ENCODE measurements around the gene TPP2.

Gene TPP2

DNA sequence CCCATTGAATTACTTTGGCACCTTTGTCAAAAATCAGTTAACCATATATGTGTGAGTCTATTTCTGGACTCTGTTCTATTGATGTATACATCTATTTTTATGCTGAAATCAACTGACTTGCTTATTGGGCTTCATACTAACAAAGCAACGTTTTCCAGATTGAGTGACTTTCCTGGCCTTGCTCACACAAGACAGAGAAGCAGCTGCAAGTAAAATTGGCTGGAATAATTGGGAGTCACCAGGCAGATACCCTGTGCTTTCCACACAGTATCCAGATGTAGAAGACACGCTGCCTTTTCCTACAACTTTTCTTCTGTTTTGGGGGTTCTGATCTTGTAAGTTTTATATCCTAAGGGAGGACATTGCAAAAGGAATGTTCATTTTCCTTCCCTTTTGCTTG, 86.9 kb downstream of the TPP2 start:
- Histone ChIP-seq H3K9me3 (ENCODE audit: control insufficient read depth in 5 of 5, low read length in 5 of 5) (peaks cover 0 to 3% (median 0%) of the 10 kb centered on the region in 5 donors), H3K27ac (ENCODE audit: low read depth, low read length) (no peak overlapping the region), H3K36me3 (ENCODE audit: control insufficient read depth in 5 of 5, insufficient read depth in 5 of 5, low read length in 5 of 5) (peaks cover 9 to 14% (median 10%) of the 10 kb centered on the region in 5 donors), H3K4me3 (ENCODE audit: low read depth in 1 of 5, low read length in 5 of 5) (no peak overlapping the region), H3K9ac (ENCODE audit: low read length in 5 of 5) (no peak overlapping the region), H3K4me1 (ENCODE audit: control insufficient read depth in 5 of 5, insufficient read depth in 5 of 5, low read length in 5 of 5) (peaks cover 0 to 5% (median 3%) of the 10 kb centered on the region in 5 donors), H3K27me3 (ENCODE audit: control insufficient read depth in 5 of 5, insufficient read depth in 4 of 5, low read length in 5 of 5) (peaks cover 0 to 7% (median 2%) of the 10 kb centered on the region in 5 donors)

- peaks cover 0 to 12% (median 9%) of the 10 kb centered on the region in 5 donors for H3K27me3 ChIP-seq (ENCODE audit: control insufficient read depth in 5 of 5, insufficient read depth in 4 of 5, low read length in 5 of 5)
- no peak overlapping the region for H3K9ac ChIP-seq (ENCODE audit: low read length in 5 of 5)
- H3K9me3 ChIP-seq (ENCODE audit: control insufficient read depth in 5 of 5, low read length in 5 of 5) = peaks cover 0 to 3% (median 0%) of the 10 kb centered on the region in 5 donors
- H3K4me3 ChIP-seq (ENCODE audit: low read depth in 1 of 5, low read length in 5 of 5) = no peak overlapping the region
- H3K27ac ChIP-seq (ENCODE audit: low read depth, low read length) = no peak overlapping the region
- H3K36me3 ChIP-seq (ENCODE audit: control insufficient read depth in 5 of 5, insufficient read depth in 5 of 5, low read length in 5 of 5) = no peaks in the 10 kb centered on the region
- H3K4me1 ChIP-seq (ENCODE audit: control insufficient read depth in 5 of 5, insufficient read depth in 5 of 5, low read length in 5 of 5) = peaks cover 0 to 3% (median 1%) of the 10 kb centered on the region in 5 donors
Measured at GRCh38 chr13:102686024-102686423, 89.2 kb downstream of the TPP2 start.

DNA sequence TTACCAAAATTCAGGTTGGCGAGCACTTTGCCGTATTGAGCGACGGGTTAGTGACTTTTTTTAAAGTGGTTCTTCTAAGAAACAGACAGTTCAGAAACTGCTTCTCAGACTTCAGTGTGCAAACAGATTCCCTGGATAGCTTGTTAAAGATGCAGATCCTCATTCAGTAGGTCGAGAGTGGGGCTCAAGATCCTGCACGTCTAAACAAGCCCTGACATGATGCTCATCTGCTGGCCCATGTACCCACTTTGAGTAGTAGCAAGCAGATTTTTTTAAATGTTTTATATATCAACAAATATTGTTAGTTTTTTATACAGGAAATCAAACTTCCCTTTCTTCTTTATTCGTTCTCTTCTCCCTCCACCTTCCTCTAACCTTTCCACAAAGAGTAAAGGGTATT, 90.7 kb downstream of the TPP2 start:
- H3K27me3 ChIP-seq (ENCODE audit: control insufficient read depth in 5 of 5, insufficient read depth in 4 of 5, low read length in 5 of 5) = peaks cover under 1 to 12% (median 9%) of the 10 kb centered on the region in 5 donors
- no peaks in the 10 kb centered on the region for H3K36me3 ChIP-seq (ENCODE audit: control insufficient read depth in 5 of 5, insufficient read depth in 5 of 5, low read length in 5 of 5)
- H3K4me3 ChIP-seq (ENCODE audit: low read depth in 1 of 5, low read length in 5 of 5) = no peak overlapping the region
- peaks cover 0 to under 1% (median 0%) of the 10 kb centered on the region in 5 donors for H3K9me3 ChIP-seq (ENCODE audit: control insufficient read depth in 5 of 5, low read length in 5 of 5)
- H3K27ac ChIP-seq (ENCODE audit: low read depth, low read length) = no peak overlapping the region
- H3K9ac ChIP-seq (ENCODE audit: low read length in 5 of 5) = no peak overlapping the region
- no peaks in the 10 kb centered on the region for H3K4me1 ChIP-seq (ENCODE audit: control insufficient read depth in 5 of 5, insufficient read depth in 5 of 5, low read length in 5 of 5)

GRCh38 chr13:102688306-102688973, 91.7 kb downstream of the TPP2 start:
- H3K36me3 ChIP-seq (ENCODE audit: control insufficient read depth in 5 of 5, insufficient read depth in 5 of 5, low read length in 5 of 5) = no peaks in the 10 kb centered on the region
- no peak overlapping the region for H3K9ac ChIP-seq (ENCODE audit: low read length in 5 of 5)
- no peak overlapping the region for H3K27ac ChIP-seq (ENCODE audit: low read depth, low read length)
- no peak overlapping the region for H3K4me3 ChIP-seq (ENCODE audit: low read depth in 1 of 5, low read length in 5 of 5)
- peaks cover 6 to 16% (median 9%) of the 10 kb centered on the region in 5 donors for H3K27me3 ChIP-seq (ENCODE audit: control insufficient read depth in 5 of 5, insufficient read depth in 4 of 5, low read length in 5 of 5)
- H3K4me1 ChIP-seq (ENCODE audit: control insufficient read depth in 5 of 5, insufficient read depth in 5 of 5, low read length in 5 of 5) = no peaks in the 10 kb centered on the region
- H3K9me3 ChIP-seq (ENCODE audit: control insufficient read depth in 5 of 5, low read length in 5 of 5) = no peaks in the 10 kb centered on the region

DNA sequence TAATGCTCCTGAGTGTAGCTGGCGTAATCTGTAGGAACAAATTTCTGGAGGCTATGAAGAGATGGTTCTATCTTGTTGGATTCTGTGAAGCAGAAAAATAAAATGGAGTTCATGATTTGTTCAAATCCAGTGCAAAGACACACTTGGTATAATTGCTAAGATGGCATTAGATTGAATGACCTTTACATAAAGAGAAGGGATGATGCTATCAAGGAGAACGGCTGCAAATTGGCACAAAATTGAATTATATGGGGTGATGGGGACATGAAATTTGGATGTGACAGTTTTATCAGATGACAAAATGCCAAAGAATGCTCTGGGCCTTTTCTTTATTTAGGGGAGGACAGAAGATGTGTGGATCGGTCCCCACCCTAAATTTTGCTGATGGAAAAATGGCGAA, 94.1 kb downstream of the TPP2 start:
- Histone ChIP-seq H3K4me3 (ENCODE audit: low read depth in 1 of 5, low read length in 5 of 5) (no peak overlapping the region), H3K9me3 (ENCODE audit: control insufficient read depth in 5 of 5, low read length in 5 of 5) (no peaks in the 10 kb centered on the region), H3K27ac (ENCODE audit: low read depth, low read length) (no peak overlapping the region), H3K27me3 (ENCODE audit: control insufficient read depth in 5 of 5, insufficient read depth in 4 of 5, low read length in 5 of 5) (peaks cover 8 to 16% (median 10%) of the 10 kb centered on the region in 5 donors), H3K36me3 (ENCODE audit: control insufficient read depth in 5 of 5, insufficient read depth in 5 of 5, low read length in 5 of 5) (no peaks in the 10 kb centered on the region), H3K4me1 (ENCODE audit: control insufficient read depth in 5 of 5, insufficient read depth in 5 of 5, low read length in 5 of 5) (peaks cover 0 to 3% (median 0%) of the 10 kb centered on the region in 5 donors), H3K9ac (ENCODE audit: low read length in 5 of 5) (no peak overlapping the region)

DNA sequence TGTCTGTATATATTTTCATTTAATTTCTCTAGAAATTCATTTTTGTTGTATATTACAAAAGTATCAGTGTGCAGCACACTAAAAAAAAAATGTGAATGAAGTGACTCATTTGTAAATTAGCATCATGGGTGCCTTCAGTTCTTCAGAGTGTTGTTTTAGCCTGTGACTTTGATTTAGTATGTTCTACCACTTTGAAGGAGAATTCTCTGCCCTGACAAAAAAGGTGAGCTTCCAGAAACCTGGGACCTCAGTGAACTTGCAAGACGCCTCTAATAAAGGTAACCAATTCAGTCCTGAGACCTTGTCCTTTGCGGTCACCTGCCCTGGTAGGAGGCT, 95.7 kb downstream of the TPP2 start:
- Histone ChIP-seq H3K9ac (ENCODE audit: low read length in 5 of 5) (no peak overlapping the region), H3K9me3 (ENCODE audit: control insufficient read depth in 5 of 5, low read length in 5 of 5) (no peaks in the 10 kb centered on the region), H3K27me3 (ENCODE audit: control insufficient read depth in 5 of 5, insufficient read depth in 4 of 5, low read length in 5 of 5) (peaks cover 8 to 16% (median 10%) of the 10 kb centered on the region in 5 donors), H3K4me1 (ENCODE audit: control insufficient read depth in 5 of 5, insufficient read depth in 5 of 5, low read length in 5 of 5) (peaks cover 0 to 3% (median 0%) of the 10 kb centered on the region in 5 donors), H3K4me3 (ENCODE audit: low read depth in 1 of 5, low read length in 5 of 5) (no peak overlapping the region), H3K27ac (ENCODE audit: low read depth, low read length) (no peak overlapping the region), H3K36me3 (ENCODE audit: control insufficient read depth in 5 of 5, insufficient read depth in 5 of 5, low read length in 5 of 5) (no peaks in the 10 kb centered on the region)

DNA sequence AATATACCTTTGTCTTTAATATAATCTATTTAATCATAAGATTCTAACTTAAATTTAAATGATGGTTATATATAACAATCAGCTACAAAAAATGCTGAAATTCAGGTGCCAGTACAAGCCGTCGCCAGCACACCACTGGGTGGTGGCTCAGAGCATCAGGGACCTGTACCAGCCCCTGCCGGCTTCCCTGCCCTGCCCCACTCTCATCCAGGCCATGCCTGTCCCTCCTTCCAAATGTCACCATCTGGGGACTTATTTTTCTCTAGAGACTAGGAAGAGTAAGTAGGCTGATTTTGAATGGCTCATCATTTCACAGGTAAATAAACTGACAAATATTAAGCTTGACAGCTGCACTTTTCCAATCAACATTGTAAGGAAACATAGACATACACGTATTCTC, 96.5 kb downstream of the TPP2 start:
- H3K4me3 ChIP-seq (ENCODE audit: low read depth in 1 of 5, low read length in 5 of 5) = no peak overlapping the region
- H3K9ac ChIP-seq (ENCODE audit: low read length in 5 of 5) = no peak overlapping the region
- peaks cover 6 to 16% (median 8%) of the 10 kb centered on the region in 5 donors for H3K27me3 ChIP-seq (ENCODE audit: control insufficient read depth in 5 of 5, insufficient read depth in 4 of 5, low read length in 5 of 5)
- no peak overlapping the region for H3K27ac ChIP-seq (ENCODE audit: low read depth, low read length)
- H3K4me1 ChIP-seq (ENCODE audit: control insufficient read depth in 5 of 5, insufficient read depth in 5 of 5, low read length in 5 of 5) = peaks cover 0 to 3% (median 0%) of the 10 kb centered on the region in 5 donors
- H3K9me3 ChIP-seq (ENCODE audit: control insufficient read depth in 5 of 5, low read length in 5 of 5) = peaks cover 0 to 3% (median 2%) of the 10 kb centered on the region in 5 donors
- no peaks in the 10 kb centered on the region for H3K36me3 ChIP-seq (ENCODE audit: control insufficient read depth in 5 of 5, insufficient read depth in 5 of 5, low read length in 5 of 5)

- no peak overlapping the region for H3K27ac ChIP-seq (ENCODE audit: low read depth, low read length)
- no peak overlapping the region for H3K4me3 ChIP-seq (ENCODE audit: low read depth in 1 of 5, low read length in 5 of 5)
- peaks cover 0 to 8% (median 6%) of the 10 kb centered on the region in 5 donors for H3K9me3 ChIP-seq (ENCODE audit: control insufficient read depth in 5 of 5, low read length in 5 of 5)
- peaks cover under 1 to 11% (median 8%) of the 10 kb centered on the region in 5 donors for H3K27me3 ChIP-seq (ENCODE audit: control insufficient read depth in 5 of 5, insufficient read depth in 4 of 5, low read length in 5 of 5)
- no peaks in the 10 kb centered on the region for H3K36me3 ChIP-seq (ENCODE audit: control insufficient read depth in 5 of 5, insufficient read depth in 5 of 5, low read length in 5 of 5)
- peaks cover 0 to 3% (median 0%) of the 10 kb centered on the region in 5 donors for H3K4me1 ChIP-seq (ENCODE audit: control insufficient read depth in 5 of 5, insufficient read depth in 5 of 5, low read length in 5 of 5)
- no peak overlapping the region for H3K9ac ChIP-seq (ENCODE audit: low read length in 5 of 5)
Measured at GRCh38 chr13:102693776-102694175, 97.0 kb downstream of the TPP2 start.

GRCh38 chr13:102694937-102695336, 98.2 kb downstream of the TPP2 start, which contains the start of gene METTL21C:
Gene METTL21C (minus strand): TSS chr13:102695044. CDS start chr13:102694498, 546 bp downstream.
- Histone ChIP-seq H3K36me3 (ENCODE audit: control insufficient read depth in 5 of 5, insufficient read depth in 5 of 5, low read length in 5 of 5) (no peaks in the 10 kb centered on the region), H3K4me3 (ENCODE audit: low read depth in 1 of 5, low read length in 5 of 5) (no peak within 1 kb of the TSS), H3K9ac (ENCODE audit: low read length in 5 of 5) (no peak within 1 kb of the TSS), H3K4me1 (ENCODE audit: control insufficient read depth in 5 of 5, insufficient read depth in 5 of 5, low read length in 5 of 5) (peaks cover 0 to 12% (median 5%) of the 10 kb centered on the region in 5 donors), H3K27me3 (ENCODE audit: control insufficient read depth in 5 of 5, insufficient read depth in 4 of 5, low read length in 5 of 5) (peaks cover 0 to 8% (median 5%) of the 10 kb centered on the region in 5 donors), H3K9me3 (ENCODE audit: control insufficient read depth in 5 of 5, low read length in 5 of 5) (peaks cover 3 to 12% (median 10%) of the 10 kb centered on the region in 5 donors), H3K27ac (ENCODE audit: low read depth, low read length) (no peak within 1 kb of the TSS)

DNA sequence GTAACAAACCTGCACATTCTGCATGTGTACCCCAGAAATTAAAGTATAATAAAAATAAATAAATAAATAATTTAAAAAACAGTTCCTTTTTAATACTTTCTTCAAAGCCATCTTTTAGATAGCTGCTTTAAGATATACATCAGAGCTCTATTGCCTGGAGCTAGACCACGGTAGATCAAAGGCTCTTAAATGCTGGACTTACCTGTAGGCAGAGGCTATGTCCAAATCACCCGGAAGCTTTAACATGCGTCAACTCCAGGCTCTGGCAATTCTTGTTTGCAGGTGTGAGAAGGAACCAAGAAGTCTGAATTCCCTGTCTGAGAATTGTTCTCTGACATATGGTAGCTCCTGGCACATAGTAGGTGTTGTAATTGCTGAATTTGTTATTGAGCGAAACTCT, 99.7 kb downstream of the TPP2 start:
- Histone ChIP-seq H3K36me3 (ENCODE audit: control insufficient read depth in 5 of 5, insufficient read depth in 5 of 5, low read length in 5 of 5) (no peaks in the 10 kb centered on the region), H3K27me3 (ENCODE audit: control insufficient read depth in 5 of 5, insufficient read depth in 4 of 5, low read length in 5 of 5) (peaks cover 0 to 8% (median 5%) of the 10 kb centered on the region in 5 donors), H3K9ac (ENCODE audit: low read length in 5 of 5) (no peak overlapping the region), H3K9me3 (ENCODE audit: control insufficient read depth in 5 of 5, low read length in 5 of 5) (peaks cover 3 to 12% (median 10%) of the 10 kb centered on the region in 5 donors), H3K27ac (ENCODE audit: low read depth, low read length) (no peak overlapping the region), H3K4me3 (ENCODE audit: low read depth in 1 of 5, low read length in 5 of 5) (no peak overlapping the region), H3K4me1 (ENCODE audit: control insufficient read depth in 5 of 5, insufficient read depth in 5 of 5, low read length in 5 of 5) (peaks cover 0 to 24% (median 10%) of the 10 kb centered on the region in 5 donors)
